ENCODE measurements around the gene CAMSAP2.

CAMSAP2 gene

DNA sequence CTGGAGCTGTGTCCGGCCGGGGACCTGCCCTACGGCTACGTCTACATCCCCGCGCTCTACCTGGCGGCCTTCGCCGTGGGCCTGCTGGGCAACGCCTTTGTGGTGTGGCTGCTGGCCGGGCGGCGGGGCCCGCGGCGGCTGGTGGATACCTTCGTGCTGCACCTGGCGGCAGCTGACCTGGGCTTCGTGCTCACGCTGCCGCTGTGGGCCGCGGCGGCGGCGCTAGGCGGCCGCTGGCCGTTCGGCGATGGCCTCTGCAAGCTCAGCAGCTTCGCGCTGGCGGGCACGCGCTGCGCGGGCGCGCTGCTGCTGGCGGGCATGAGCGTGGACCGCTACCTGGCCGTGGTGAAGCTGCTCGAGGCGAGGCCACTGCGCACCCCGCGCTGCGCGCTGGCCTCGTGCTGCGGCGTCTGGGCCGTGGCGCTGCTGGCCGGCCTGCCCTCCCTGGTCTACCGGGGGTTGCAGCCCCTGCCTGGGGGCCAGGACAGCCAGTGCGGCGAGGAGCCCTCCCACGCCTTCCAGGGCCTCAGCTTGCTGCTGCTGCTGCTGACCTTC lies 134.5 kb downstream of the CAMSAP2 start:
- Histone ChIP-seq H3K9ac (no peak overlapping the region), H4K20me1 (ENCODE audit: insufficient read depth) (no peaks in the 10 kb centered on the region), H3K4me2 (no peak overlapping the region), H3K27me3 (ENCODE audit: insufficient read depth, low read depth) (no peaks in the 10 kb centered on the region), H3K36me3 (ENCODE audit: insufficient read depth) (no peaks in the 10 kb centered on the region), H3K27ac (no peak overlapping the region), H2AFZ (ENCODE audit: low read depth) (no peak overlapping the region), H3K79me2 (ENCODE audit: insufficient read depth, low read depth) (no peaks in the 10 kb centered on the region), H3K4me3 (IDR thresholded peaks at IDR 0.05; ENCODE audit: insufficient read depth, low read depth, low read length) (no peak overlapping the region), H3K4me1 (ENCODE audit: low read depth, poor library complexity, severe bottlenecking) (peaks cover 40% of the 10 kb centered on the region)
- TF ChIP-seq, protein P1, sequence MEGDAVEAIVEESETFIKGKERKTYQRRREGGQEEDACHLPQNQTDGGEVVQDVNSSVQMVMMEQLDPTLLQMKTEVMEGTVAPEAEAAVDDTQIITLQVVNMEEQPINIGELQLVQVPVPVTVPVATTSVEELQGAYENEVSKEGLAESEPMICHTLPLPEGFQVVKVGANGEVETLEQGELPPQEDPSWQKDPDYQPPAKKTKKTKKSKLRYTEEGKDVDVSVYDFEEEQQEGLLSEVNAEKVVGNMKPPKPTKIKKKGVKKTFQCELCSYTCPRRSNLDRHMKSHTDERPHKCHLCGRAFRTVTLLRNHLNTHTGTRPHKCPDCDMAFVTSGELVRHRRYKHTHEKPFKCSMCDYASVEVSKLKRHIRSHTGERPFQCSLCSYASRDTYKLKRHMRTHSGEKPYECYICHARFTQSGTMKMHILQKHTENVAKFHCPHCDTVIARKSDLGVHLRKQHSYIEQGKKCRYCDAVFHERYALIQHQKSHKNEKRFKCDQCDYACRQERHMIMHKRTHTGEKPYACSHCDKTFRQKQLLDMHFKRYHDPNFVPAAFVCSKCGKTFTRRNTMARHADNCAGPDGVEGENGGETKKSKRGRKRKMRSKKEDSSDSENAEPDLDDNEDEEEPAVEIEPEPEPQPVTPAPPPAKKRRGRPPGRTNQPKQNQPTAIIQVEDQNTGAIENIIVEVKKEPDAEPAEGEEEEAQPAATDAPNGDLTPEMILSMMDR (conservative IDR thresholded peaks at IDR 0.05; ENCODE audit: low read depth, low read length) = no peak

DNA sequence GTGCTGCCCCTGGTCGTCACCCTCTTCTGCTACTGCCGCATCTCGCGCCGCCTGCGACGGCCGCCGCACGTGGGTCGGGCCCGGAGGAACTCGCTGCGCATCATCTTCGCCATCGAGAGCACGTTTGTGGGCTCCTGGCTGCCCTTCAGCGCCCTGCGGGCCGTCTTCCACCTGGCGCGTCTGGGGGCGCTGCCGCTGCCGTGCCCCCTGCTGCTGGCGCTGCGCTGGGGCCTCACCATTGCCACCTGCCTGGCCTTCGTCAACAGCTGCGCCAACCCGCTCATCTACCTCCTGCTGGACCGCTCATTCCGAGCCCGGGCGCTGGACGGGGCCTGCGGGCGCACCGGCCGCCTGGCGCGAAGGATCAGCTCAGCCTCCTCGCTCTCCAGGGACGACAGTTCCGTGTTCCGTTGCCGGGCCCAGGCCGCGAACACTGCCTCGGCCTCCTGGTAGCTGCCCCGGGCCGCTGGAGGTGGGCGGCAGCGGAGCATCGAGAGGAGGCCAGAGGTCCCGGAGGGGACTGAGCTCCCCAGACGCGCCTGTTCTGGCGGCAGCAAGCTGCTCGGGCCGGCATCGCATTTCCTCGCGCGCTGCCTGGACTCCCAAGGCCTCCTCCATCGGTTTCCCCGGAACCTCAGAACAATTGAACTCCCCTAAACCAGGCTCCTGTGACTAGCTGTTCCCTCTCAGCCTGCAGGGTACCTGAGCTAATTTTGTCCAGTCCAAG lies 135.1 kb downstream of the CAMSAP2 start:
- TF ChIP-seq, protein P1 (conservative IDR thresholded peaks at IDR 0.05; ENCODE audit: low read depth, low read length) = no peak

DNA sequence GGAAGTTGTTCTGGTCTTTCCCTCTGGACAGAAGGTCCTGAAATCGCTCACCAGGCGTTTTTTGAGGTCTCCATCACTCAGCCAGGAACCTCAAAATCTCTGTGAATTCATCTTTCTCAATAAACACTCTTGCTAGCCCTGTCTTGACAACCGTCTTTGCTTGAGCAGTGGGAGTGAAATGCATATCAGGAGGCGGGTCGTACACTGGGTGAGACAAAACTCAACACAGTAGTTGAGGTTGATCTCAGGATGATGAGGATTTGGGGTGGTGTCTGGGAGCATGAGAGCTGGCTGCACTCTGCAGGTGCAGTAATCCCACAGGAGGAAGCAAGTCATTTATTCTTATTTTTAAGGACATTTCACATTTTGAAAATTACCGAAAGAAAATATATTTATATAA lies 136.0 kb downstream of the CAMSAP2 start:
- H3K4me2 ChIP-seq = no peak overlapping the region
- TF ChIP-seq, protein P1 (conservative IDR thresholded peaks at IDR 0.05; ENCODE audit: low read depth, low read length) = no peak
- H3K79me2 ChIP-seq (ENCODE audit: insufficient read depth, low read depth) = no peaks in the 10 kb centered on the region
- no peak overlapping the region for H3K4me3 ChIP-seq (IDR thresholded peaks at IDR 0.05; ENCODE audit: insufficient read depth, low read depth, low read length)
- no peaks in the 10 kb centered on the region for H3K27me3 ChIP-seq (ENCODE audit: insufficient read depth, low read depth)
- no peaks in the 10 kb centered on the region for H3K36me3 ChIP-seq (ENCODE audit: insufficient read depth)
- H3K27ac ChIP-seq = no peak overlapping the region
- no peak overlapping the region for H2AFZ ChIP-seq (ENCODE audit: low read depth)
- H3K4me1 ChIP-seq (ENCODE audit: low read depth, poor library complexity, severe bottlenecking) = peaks cover 40% of the 10 kb centered on the region
- H4K20me1 ChIP-seq (ENCODE audit: insufficient read depth) = no peaks in the 10 kb centered on the region
- H3K9ac ChIP-seq = no peak overlapping the region

More for the DNA sequence above, 135.1 kb downstream of the CAMSAP2 start:
- H4K20me1 ChIP-seq (ENCODE audit: insufficient read depth) = no peaks in the 10 kb centered on the region
- H3K4me1 ChIP-seq (ENCODE audit: low read depth, poor library complexity, severe bottlenecking) = peaks cover 40% of the 10 kb centered on the region
- H3K4me2 ChIP-seq = no peak overlapping the region
- no peaks in the 10 kb centered on the region for H3K27me3 ChIP-seq (ENCODE audit: insufficient read depth, low read depth)
- H3K4me3 ChIP-seq (IDR thresholded peaks at IDR 0.05; ENCODE audit: insufficient read depth, low read depth, low read length) = no peak overlapping the region
- H3K27ac ChIP-seq = no peak overlapping the region
- H3K9ac ChIP-seq = no peak overlapping the region
- H3K36me3 ChIP-seq (ENCODE audit: insufficient read depth) = no peaks in the 10 kb centered on the region
- H3K79me2 ChIP-seq (ENCODE audit: insufficient read depth, low read depth) = no peaks in the 10 kb centered on the region
- no peak overlapping the region for H2AFZ ChIP-seq (ENCODE audit: low read depth)

DNA sequence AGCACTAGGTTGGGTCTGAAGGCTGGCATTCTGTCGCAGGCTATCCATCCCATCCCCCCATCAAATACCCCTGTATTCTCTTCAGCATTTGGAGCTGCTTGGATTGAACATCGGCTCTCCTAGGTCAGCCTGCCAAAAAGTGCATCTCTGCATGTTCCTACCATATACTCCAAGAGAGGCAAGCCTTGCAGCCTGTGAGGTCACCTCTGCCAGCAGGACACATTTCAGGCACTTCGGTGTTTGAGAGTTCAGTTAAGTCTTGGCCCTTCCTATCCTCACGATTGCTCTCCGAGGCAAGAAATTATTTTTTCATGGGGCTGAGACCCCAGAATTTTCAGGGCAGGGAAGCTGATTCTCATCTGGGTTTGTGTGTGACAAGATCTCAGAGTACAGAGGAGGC lies 136.7 kb downstream of the CAMSAP2 start:
- Histone ChIP-seq H3K4me3 (IDR thresholded peaks at IDR 0.05; ENCODE audit: insufficient read depth, low read depth, low read length) (no peak overlapping the region), H4K20me1 (ENCODE audit: insufficient read depth) (no peaks in the 10 kb centered on the region), H3K4me1 (ENCODE audit: low read depth, poor library complexity, severe bottlenecking) (peaks cover 41% of the 10 kb centered on the region), H3K27me3 (ENCODE audit: insufficient read depth, low read depth) (no peaks in the 10 kb centered on the region), H3K9ac (no peak overlapping the region), H3K4me2 (no peak overlapping the region), H3K36me3 (ENCODE audit: insufficient read depth) (no peaks in the 10 kb centered on the region), H3K79me2 (ENCODE audit: insufficient read depth, low read depth) (no peaks in the 10 kb centered on the region), H2AFZ (ENCODE audit: low read depth) (no peak overlapping the region), H3K27ac (no peak overlapping the region)
- TF ChIP-seq, protein P1 (conservative IDR thresholded peaks at IDR 0.05; ENCODE audit: low read depth, low read length) = no peak
